Right ventricle myocardium superior (tissue), 1 donor: Measurements from ENCODE around the gene UTP25. TPM values are rescaled to one million over a fixed set of nuclear protein-coding genes. Genes with fewer than 3 reads are reported as not detected.
A peak's percentile ranks its signal among the peaks of the same experiment; 100 is the strongest.
"Not testable (repeated sequence)": the region's sequence is repeated elsewhere in the genome, so short reads cannot be mapped to it uniquely, and the experiment has no call there.

Experiments
- ATAC-seq: fragments of 200-7000 bp; cut with Tn5 transposase; one replicate; pipeline ENCODE4 v1.9.1; 2020; ENCODE audit warnings: mild to moderate bottlenecking; ENCODE audit not compliant: poor library complexity
- DNase-seq: peaks from one replicate; pipeline ENCODE4 v3.0.0-alpha.2; 2020
- intact Hi-C: fragments of 100-400 bp; cut with DNase I; formaldehyde crosslinking; loops from one replicate; pipeline ENCODE4 v1.11.2; 2022
- long read RNA-seq: library from polyadenylated mRNA; unstranded; transcript quantifications from one replicate; pipeline ENCODE4 v2.0.0, GENCODE V29; 2021
- total RNA-seq: library from RNA; stranded (reverse); fragmentation: NEBNext Ultra II Directional; extraction: Animal tissue kit (Norgen Biotek cat#: 25700); gene quantifications from one replicate; pipeline ENCODE4 v1.2.1, GENCODE V29; 2021
- donor health status: DM: no; HTN: yes; CAD: no; lungs with severe emphysema.

Gene UTP25, protein sequence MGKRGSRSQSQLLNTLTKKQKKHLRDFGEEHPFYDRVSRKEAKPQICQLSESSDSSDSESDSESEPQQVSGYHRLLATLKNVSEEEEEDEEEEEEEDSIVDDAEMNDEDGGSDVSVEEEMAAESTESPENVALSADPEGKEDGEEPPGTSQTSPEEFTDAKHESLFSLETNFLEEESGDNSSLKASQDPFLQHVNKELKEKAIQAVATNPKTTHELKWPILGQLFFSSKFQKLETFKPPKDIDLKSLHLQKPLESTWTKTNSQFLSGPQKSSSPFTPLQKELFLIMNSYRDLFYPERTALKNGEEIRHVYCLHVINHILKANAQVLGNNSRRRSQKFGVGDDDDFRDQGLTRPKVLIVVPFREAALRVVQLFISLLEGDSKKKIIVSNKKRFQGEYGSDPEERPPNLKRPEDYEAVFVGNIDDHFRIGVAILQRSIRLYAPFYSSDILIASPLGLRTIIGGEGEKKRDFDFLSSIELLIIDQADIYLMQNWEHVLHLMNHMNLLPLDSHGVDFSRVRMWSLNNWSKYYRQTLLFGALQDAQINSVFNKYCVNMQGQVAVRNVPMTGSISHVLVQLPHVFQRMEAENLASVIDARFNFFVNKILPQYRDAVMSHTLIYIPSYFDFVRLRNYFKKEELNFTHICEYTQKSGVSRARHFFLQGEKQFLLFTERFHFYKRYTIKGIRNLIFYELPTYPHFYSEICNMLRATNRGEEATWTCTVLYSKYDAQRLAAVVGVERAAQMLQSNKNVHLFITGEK
- 2.1 TPM for total RNA-seq
- long read RNA-seq, full-length matches to known transcripts = 19 of 20 reads
- long read RNA-seq, partial matches to known transcripts = 1 of 20 reads
- long read RNA-seq, other reads (novel, unspliced or antisense) = 0 of 20 reads

GRCh38 chr1:209827384-209828262 is at the start of gene UTP25:
Gene UTP25, plus strand, starts transcription at chr1:209827972. Its CDS starts 92 bp downstream, at chr1:209828064.
- ATAC-seq (peak; percentile 96), DNase-seq (peak; percentile 96)
- intact Hi-C loops = no loop called here

DNA sequence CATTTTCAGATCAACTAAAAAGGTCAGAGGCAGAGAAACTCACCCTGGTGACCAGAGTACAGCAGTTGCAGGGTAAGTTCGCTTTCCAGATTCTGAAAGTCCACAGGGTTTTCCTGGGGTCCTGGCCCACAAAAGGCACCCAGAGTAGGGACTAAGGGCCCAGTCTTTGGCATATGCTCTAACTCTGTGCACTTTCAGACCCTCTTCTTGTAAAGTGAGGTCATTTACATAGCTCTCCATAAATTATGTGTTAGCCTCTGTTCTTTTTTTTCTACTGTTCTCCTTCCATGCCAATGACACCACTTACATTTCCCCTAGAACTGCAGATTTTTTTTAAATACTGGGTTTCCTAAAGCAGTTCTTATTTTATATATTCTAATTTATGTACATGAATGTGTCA is 49.7 kb upstream of the UTP25 start:
- intact Hi-C loops = no loop called here
- ATAC-seq (no peak), DNase-seq (no peak)

DNA sequence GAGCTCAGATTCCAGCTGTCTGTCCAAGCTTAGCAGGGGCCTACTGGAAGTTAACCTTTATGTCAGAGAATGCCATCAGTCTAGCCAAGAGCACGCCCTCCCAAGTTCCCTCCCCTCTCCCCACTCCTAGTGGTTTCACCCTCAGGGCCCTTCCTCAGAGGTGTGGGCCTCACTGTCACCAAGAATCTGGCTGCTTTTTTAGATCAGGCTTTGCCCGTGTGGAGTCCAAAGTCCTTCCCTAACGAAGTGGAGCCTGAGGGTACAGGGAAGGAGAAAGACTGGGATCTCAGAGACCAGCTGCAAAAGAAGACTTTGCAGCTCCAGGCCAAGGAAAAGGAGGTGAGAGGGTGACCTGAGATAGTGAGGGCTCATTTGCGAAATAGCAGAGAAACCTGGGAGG is 47.5 kb upstream of the UTP25 start:
- intact Hi-C loops = no loop called here

GRCh38 chr1:209783386-209783785 is 44.4 kb upstream of the UTP25 start:
- intact Hi-C loops = no loop called here
- DNase-seq (no peak), ATAC-seq (no peak)

More for the DNA sequence above, 47.5 kb upstream of the UTP25 start:
- no peak for DNase-seq
- no peak for ATAC-seq

GRCh38 chr1:209784265-209785169 is 43.3 kb upstream of the UTP25 start, which contains the start of gene C1orf74:
Gene C1orf74, minus strand, starts transcription at chr1:209784559. Its CDS starts 925 bp downstream, at chr1:209783634.
- ATAC-seq (peak; percentile 97), DNase-seq (peak; percentile 100)
- intact Hi-C loops = no loop called here

GRCh38 chr1:209785592-209785991 is 42.2 kb upstream of the UTP25 start:
- DNase-seq (no peak), ATAC-seq (no peak)
- intact Hi-C loops = no loop called here

DNA sequence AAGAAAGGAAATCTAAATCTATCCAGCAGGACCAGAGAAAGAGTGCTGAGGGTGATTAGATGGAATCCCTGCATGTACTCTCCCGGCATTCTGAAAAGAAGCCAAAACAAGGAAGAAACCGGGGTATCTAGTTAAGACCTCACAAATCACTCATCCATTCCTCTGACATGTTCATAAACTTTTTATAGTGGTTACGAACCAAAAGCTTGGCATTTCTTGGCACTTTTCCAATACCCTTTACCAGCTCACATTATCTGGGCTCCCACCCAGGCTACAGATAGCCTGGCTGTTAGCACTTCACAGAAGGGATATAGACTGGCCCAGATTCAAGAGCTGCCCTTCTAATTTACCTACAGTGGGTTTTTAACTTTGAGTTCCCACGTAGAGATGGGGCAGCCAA is 41.6 kb upstream of the UTP25 start:
- intact Hi-C loops = no loop called here
- ATAC-seq (no peak), DNase-seq (no peak)

- ATAC-seq (peak; percentile 68), DNase-seq (no peak)
- intact Hi-C loops = no loop called here
These were observed 40.2 kb upstream of the UTP25 start for GRCh38 chr1:209787551-209787950.

GRCh38 chr1:209789245-209789644 is 38.5 kb upstream of the UTP25 start:
- intact Hi-C loops = no loop called here
- ATAC-seq (no peak), DNase-seq (no peak)

GRCh38 chr1:209790286-209791193 is 37.2 kb upstream of the UTP25 start:
- intact Hi-C loops = no loop called here
- no peak for DNase-seq
- ATAC-seq = no peak

DNA sequence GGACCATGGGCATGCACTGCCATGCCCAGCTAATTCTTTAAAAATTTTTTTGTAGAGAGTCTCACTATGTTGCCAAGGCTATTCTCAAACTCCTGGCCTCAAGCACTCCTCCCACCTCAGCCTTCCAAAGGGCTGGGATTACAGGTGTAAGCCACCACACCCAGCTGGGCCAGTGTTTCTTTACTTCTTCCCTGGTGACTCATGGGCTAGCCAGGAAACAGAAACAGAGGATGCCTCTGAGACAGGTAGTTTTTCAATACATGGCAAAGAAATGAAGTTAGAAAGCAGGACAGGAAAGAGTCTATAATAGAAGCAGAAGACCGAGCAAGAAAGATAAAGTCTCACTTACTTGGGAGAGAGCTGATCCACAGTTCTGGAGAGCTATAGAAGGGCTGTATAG is 35.9 kb upstream of the UTP25 start:
- DNase-seq (no peak), ATAC-seq (no peak)
- intact Hi-C loops = no loop called here

- intact Hi-C loops, ATAC-seq, DNase-seq: not testable (repeated sequence)
These were observed 34.1 kb upstream of the UTP25 start for GRCh38 chr1:209793711-209794110.

GRCh38 chr1:209797978-209798639 is 29.7 kb upstream of the UTP25 start:
- no peak for ATAC-seq
- intact Hi-C loops = no loop called here
- no peak for DNase-seq

- intact Hi-C loops = no loop called here
- peak; percentile 50 for DNase-seq
- peak; percentile 24 for ATAC-seq
These were observed 26.6 kb upstream of the UTP25 start for GRCh38 chr1:209800984-209801834.

- intact Hi-C loops = no loop called here
- ATAC-seq = peak; percentile 62
- DNase-seq = no peak
These were observed 25.5 kb upstream of the UTP25 start for GRCh38 chr1:209802117-209802779.
